Activated CD8-positive, alpha-beta memory T cell treated with anti-CD3 and anti-CD28 coated beads, Interleukin-2, amount 50 U/mL, for 4 hours (primary cell): ENCODE measurements around the gene F12.
"Not testable (repeated sequence)": the region's sequence is repeated elsewhere in the genome, so short reads cannot be mapped to it uniquely, and the experiment has no call there.

Experiments
- DNase-seq: peaks from one replicate; pipeline ENCODE4 v3.0.0-alpha.2; 2020

The F12 gene

GRCh38 chr5:177432143-177432838 is 22.9 kb upstream of the F12 start:
- DNase-seq, result no peak

- peak; percentile 45 for DNase-seq
Measured at GRCh38 chr5:177431317-177432142, 22.2 kb upstream of the F12 start.

GRCh38 chr5:177430972-177431316 is 21.6 kb upstream of the F12 start:
- no peak for DNase-seq

GRCh38 chr5:177430140-177430951 is 21.0 kb upstream of the F12 start:
- no peak for DNase-seq

- DNase-seq, result peak; percentile 84
Measured at GRCh38 chr5:177429248-177430040, 20.1 kb upstream of the F12 start.

GRCh38 chr5:177428574-177429217 is 19.3 kb upstream of the F12 start:
- no peak for DNase-seq

- DNase-seq, result no peak
Measured at GRCh38 chr5:177427919-177428573, 18.7 kb upstream of the F12 start.

GRCh38 chr5:177427211-177427822 is 18.0 kb upstream of the F12 start:
- no peak for DNase-seq

GRCh38 chr5:177426566-177427210 is 17.3 kb upstream of the F12 start, which contains the start of gene GRK6:
Gene GRK6, plus strand, starts transcription at chr5:177426676. Its CDS starts 170 bp downstream, at chr5:177426846.
- peak; percentile 67 for DNase-seq

GRCh38 chr5:177425801-177426565 is 16.6 kb upstream of the F12 start:
- peak; percentile 99 for DNase-seq

- no peak for DNase-seq
Measured at GRCh38 chr5:177425196-177425800, 15.9 kb upstream of the F12 start.

- no peak for DNase-seq
Measured at GRCh38 chr5:177423671-177424070, 14.3 kb upstream of the F12 start.

GRCh38 chr5:177421062-177421798 is 11.9 kb upstream of the F12 start:
- no peak for DNase-seq

- not testable (repeated sequence) for DNase-seq
Measured at GRCh38 chr5:177420472-177420871, 11.1 kb upstream of the F12 start.

GRCh38 chr5:177419046-177419445 is 9.7 kb upstream of the F12 start:
- no peak for DNase-seq

- not testable (repeated sequence) for DNase-seq
Measured at GRCh38 chr5:177417081-177417480, 7.7 kb upstream of the F12 start.

GRCh38 chr5:177414481-177414880 is 5.1 kb upstream of the F12 start:
- DNase-seq, result no peak

GRCh38 chr5:177412603-177413233 is 3.4 kb upstream of the F12 start:
- no peak for DNase-seq
